SK-N-DZ (cell line): ENCODE results near the gene FBXO38.

Experiments
- DNase-seq: peaks from one replicate; pipeline ENCODE4 v3.0.0-alpha.2; 2015; ENCODE audit warnings: low spot score

The FBXO38 gene

DNA sequence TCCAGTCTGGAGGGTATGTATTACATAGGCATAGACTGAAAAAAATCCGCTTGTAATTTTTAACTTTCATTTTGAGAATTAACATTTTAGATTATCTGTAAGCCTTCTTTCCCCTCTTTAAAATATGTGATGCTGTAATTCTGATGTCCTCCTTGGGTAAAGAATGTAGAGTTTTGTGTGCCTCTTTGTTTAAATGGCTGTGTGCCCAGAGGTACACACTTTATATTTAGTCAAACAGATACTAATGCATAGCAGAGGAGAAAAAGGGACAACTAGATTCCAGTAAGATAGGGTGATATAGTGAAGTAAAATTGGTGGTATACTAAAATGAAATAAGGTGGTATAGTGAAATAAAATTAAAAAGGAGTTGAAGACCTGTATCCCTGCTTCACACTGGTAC lies 1.3 kb downstream of the FBXO38 start:
- DNase-seq: no peak

- DNase-seq: no peak
Measured at GRCh38 chr5:148386041-148386440, 2.3 kb downstream of the FBXO38 start.

- no peak for DNase-seq
Measured at GRCh38 chr5:148387325-148387724, 3.6 kb downstream of the FBXO38 start.

DNA sequence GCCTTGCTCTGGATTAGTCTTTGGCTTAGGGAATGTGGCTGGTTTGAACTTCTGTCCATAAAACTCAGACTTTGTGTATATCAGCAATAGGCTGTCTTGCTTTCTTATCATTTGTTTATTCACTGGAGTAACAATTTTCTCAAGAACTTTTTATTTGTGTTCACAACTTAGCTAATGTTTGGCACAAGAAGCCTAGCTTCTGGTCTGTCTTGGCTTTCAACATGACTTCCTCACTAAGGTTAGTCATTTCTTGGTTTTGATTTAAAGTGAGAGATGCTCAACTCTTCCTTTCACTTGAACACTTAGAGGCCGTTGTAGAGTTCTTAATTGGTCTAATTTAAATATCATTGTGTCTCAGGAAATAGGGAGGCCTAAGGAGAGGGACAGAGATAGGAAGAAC lies 4.9 kb downstream of the FBXO38 start:
- no peak for DNase-seq

GRCh38 chr5:148390914-148391313 lies 7.2 kb downstream of the FBXO38 start:
- no peak for DNase-seq

DNA sequence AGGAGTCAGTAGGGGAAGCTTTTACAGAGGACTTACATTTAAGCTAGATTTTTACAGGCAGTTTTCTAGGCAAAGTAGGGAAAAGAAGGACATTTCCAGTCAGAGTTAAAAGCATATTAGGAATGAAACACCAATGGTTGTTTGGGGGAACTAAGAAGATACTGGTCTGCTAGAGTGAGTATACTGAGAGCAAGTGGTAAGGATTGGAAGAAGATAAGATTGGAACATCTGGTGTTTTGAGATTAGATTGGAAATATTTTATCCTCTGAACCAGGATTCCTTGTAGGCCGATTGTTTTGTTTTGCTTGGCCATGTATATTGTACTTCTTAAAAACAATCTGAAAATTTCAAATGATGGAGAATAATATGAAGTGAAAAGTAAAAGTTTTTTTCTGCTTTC lies 7.7 kb downstream of the FBXO38 start:
- no peak for DNase-seq

DNA sequence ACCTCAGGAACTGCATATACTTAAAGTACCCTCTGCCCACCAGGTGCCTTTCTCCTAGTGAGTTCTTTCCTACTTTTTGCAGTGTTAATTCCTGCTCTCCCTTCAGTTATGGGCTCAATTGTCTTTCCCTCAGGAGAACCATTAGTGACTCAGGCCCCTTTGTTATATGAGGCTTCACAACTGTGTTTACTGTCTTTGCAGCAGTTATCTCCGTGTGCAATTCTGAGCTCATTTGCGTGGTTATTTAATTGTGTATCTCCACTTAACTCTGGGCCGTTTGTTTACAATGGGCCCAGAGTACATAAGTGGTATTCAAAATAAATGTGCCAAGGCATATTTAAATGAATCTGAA lies 9.6 kb downstream of the FBXO38 start:
- no peak for DNase-seq

DNA sequence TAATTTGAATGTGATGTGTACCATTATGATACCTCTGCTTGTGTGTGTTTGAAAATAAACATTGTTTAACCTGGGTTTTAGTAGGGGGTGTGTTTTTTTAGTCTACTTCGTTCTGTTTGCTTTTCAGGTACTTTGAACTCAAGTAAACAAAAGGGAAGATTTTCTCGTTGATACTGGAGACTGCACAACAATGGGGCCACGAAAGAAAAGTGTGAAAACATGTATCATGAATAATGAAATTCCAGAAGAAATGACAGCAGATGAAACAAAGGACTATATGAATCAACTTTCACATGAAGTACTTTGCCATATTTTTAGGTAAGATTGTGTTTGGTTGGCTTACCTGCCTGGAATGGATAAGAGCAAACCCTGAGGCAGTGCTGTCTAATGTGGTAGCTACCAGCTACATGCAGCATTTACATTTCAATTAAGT lies 10.8 kb downstream of the FBXO38 start:
- no peak for DNase-seq

GRCh38 chr5:148395031-148395430 lies 11.3 kb downstream of the FBXO38 start:
- no peak for DNase-seq

DNA sequence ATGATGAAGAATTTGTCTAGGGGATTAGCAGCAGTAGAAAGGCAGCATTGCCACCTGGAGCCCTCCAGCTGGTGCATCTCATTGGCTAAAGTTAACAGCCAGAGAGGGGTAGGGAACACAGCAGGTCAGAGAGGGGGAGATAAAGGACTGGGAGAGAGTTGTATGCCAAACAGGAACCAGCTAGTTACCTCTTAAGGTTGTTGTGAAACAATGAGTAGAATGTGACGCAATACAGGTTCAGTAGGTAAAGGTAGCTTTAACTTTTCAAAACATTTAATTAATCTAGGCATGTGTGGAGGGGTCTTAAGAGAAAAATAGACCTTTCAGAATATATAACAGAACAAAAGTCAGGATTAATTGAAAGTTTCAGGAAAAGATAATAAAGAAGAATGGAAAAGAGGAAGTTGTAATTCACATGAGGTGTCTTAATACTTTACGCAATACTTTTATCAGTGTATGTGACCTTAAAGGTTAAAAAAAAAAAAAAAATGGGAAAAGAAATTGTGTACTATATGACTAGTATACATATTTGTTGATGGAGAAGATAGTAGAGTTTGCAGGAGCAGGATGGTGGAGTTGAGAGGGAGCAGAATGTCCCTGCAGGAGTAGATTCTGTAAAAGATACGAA lies 14.3 kb downstream of the FBXO38 start:
- no peak for DNase-seq

DNA sequence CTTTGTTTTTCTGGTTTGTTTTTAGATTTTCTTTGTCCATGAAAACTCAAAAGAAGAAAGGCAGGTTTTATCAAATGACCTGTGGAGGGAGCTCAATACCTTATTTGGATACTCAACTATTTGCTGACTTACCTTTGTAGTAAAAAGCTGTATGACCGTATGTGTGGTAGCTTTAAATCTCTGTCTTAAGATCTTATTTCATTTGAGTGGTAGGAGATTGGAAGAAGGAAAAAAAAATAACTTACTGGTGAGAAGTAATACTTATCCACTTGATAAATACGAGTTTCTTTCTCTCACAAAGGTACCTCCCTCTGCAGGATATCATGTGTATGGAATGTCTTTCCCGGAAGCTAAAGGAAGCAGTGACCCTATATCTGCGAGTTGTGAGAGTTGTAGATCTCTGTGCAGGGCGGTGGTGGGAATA lies 15.0 kb downstream of the FBXO38 start:
- DNase-seq: no peak

DNA sequence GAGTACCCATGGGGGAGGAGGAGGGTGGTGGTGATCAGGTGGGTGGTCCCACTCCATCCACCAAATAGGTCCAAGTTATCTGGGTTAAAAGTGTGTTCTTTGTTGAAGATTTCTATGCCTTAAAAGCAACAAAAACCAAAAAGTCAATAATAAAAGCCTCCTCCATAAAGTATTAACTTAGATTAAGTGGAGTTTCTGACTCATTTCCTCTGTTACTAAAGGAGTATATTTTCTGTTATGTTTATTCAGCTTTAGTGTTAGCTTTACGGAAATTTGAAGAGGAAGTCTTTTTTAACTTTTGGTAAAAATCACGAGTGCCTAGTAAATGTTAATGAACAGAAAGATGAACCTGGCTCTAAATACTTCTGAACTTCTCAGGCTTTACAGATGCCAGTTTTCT lies 17.8 kb downstream of the FBXO38 start:
- DNase-seq: no peak

- DNase-seq: no peak
Measured at GRCh38 chr5:148403344-148403743, 19.6 kb downstream of the FBXO38 start.

- DNase-seq: no peak
Measured at GRCh38 chr5:148406406-148406805, 22.6 kb downstream of the FBXO38 start.

DNA sequence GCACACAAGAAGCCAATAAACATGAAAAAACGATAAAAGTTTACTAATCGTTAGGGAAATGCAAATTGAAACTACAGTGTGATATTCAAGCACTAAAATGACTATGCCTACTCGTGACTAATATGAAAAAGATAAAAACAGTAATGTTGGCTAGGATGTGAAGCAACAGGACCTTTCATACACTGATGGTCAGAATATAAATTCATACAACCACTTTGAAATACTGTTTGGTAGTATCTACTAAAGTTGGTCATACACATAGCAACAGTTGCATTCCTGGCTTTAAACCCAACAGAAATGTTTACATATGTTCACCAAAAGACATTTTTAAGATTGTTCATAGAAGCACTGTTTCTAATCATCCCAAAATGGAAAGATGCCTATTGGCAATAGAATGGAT lies 24.3 kb downstream of the FBXO38 start:
- no peak for DNase-seq

- no peak for DNase-seq
Measured at GRCh38 chr5:148412124-148412523, 28.4 kb downstream of the FBXO38 start.

GRCh38 chr5:148414833-148415232 lies 31.1 kb downstream of the FBXO38 start:
- DNase-seq: no peak

DNA sequence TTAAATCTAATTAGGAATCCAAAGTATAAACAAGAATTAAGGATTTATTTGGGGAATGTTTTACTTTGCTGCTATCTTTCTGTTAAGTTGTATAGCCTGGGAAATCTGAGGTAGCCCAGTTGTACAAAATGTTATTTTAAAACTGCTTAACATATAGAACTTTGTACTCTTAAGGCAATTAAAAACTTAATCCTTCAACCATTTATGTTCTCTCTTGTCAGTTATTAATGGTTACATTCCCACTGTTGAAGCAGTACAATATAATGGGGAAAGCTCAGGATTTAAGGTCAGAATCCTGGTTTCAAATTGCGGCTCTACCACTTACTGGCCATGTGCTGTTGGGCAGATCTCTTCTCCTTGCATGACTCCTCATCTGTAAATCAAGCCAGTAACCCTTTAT lies 32.7 kb downstream of the FBXO38 start:
- no peak for DNase-seq

DNA sequence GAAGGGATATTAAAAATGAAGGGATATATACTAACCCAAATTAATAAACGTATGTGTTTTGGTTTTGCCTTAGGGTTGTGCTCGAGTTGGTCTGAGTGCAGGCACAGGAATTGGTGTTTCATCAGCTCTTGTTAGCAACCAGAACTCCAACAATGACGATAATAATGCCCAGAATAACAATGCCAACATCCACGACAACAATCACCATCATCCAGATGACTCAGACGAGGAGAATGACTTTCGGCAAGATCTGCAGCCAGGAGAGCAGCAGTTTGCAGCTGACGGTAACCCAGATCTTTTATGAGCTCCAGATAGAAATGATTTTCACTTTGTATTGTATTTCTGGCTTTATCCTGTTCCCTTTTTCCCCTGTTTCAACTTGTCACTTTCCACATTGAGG lies 33.2 kb downstream of the FBXO38 start:
- DNase-seq: no peak

DNA sequence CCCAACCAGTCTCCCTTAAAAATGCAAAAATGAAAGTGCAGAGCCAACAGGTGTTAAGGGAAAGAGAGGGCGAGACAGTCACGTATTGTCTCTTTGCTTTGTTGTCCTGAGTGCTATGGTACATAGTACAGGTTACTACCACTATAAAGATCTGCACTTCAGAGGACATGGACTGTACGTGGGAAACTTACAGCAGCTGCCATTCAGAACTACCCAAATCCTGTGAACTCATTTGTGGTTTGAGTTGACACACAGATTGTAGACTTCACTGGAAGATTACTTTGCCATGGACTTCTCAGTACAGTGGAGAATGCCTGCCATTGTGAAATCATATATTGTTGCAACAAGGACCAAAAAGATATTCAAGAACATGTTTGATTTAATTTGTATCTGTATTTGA lies 34.8 kb downstream of the FBXO38 start:
- no peak for DNase-seq

DNA sequence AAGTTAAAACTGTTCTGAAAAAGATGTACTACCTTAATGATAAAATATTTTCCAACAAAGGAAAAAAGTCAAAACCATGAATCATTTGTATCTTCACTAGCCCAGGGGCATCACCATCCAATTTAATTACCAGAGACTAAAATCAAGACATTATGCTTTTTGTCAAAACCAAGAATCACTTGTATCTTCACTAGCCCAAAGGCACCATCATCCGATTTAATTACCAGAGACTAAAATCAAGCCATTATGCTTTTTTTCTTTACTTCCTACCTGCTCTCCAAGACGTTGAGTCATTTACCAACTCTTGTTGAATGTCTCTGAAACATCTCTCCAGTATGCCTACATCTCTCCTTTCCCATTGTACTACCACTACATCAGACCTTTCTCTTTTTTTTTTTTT lies 37.9 kb downstream of the FBXO38 start:
- DNase-seq: no peak

- no peak for DNase-seq
Measured at GRCh38 chr5:148425808-148426207, 42.0 kb downstream of the FBXO38 start.

GRCh38 chr5:148426514-148426913 lies 42.8 kb downstream of the FBXO38 start:
- no peak for DNase-seq

- no peak for DNase-seq
Measured at GRCh38 chr5:148427370-148428042, 43.7 kb downstream of the FBXO38 start.
